Measurements from ENCODE around the gene ENTHD1.

Gene ENTHD1

GRCh38 chr22:39839204-39839603 is 54.4 kb downstream of the ENTHD1 start:
- no peaks in the 10 kb centered on the region for H3K9me3 ChIP-seq (ENCODE audit: control insufficient read depth, insufficient read depth, low read length)
- H3K36me3 ChIP-seq (ENCODE audit: control insufficient read depth, insufficient read depth, low read length), result no peaks in the 10 kb centered on the region
- H3K9ac ChIP-seq (ENCODE audit: low read depth, low read length), result no peak overlapping the region
- no peaks in the 10 kb centered on the region for H3K27me3 ChIP-seq (ENCODE audit: control insufficient read depth, insufficient read depth, low read length)
- H3K4me3 ChIP-seq (ENCODE audit: low read depth, low read length), result no peak overlapping the region
- no peak overlapping the region for H3K27ac ChIP-seq (ENCODE audit: low read depth, low read length)
- H3K4me1 ChIP-seq (ENCODE audit: control insufficient read depth, insufficient read depth, low read length), result no peaks in the 10 kb centered on the region

GRCh38 chr22:39833610-39834009 is 60.0 kb downstream of the ENTHD1 start:
- Histone ChIP-seq H3K4me1 (ENCODE audit: control insufficient read depth, insufficient read depth, low read length) (no peaks in the 10 kb centered on the region; the same call in 1 of the 2 replicates), H3K4me3 (ENCODE audit: low read depth, low read length) (no peak overlapping the region), H3K9ac (ENCODE audit: low read depth, low read length) (no peak overlapping the region), H3K27me3 (ENCODE audit: control insufficient read depth, insufficient read depth, low read length) (no peaks in the 10 kb centered on the region), H3K9me3 (ENCODE audit: control insufficient read depth, insufficient read depth, low read length) (no peaks in the 10 kb centered on the region), H3K27ac (ENCODE audit: low read depth, low read length) (no peak overlapping the region), H3K36me3 (ENCODE audit: control insufficient read depth, insufficient read depth, low read length) (no peaks in the 10 kb centered on the region)

GRCh38 chr22:39833093-39833492 is 60.5 kb downstream of the ENTHD1 start:
- Histone ChIP-seq H3K9ac (ENCODE audit: low read depth, low read length) (no peak overlapping the region), H3K27ac (ENCODE audit: low read depth, low read length) (no peak overlapping the region), H3K4me3 (ENCODE audit: low read depth, low read length) (no peak overlapping the region)

GRCh38 chr22:39832627-39833074 is 60.9 kb downstream of the ENTHD1 start:
- Histone ChIP-seq H3K36me3 (ENCODE audit: control insufficient read depth, insufficient read depth, low read length) (no peaks in the 10 kb centered on the region), H3K27ac (ENCODE audit: low read depth, low read length) (no peak overlapping the region), H3K4me1 (ENCODE audit: control insufficient read depth, insufficient read depth, low read length) (no peaks in the 10 kb centered on the region; the same call in 1 of the 2 replicates), H3K4me3 (ENCODE audit: low read depth, low read length) (no peak overlapping the region), H3K27me3 (ENCODE audit: control insufficient read depth, insufficient read depth, low read length) (no peaks in the 10 kb centered on the region), H3K9me3 (ENCODE audit: control insufficient read depth, insufficient read depth, low read length) (no peaks in the 10 kb centered on the region), H3K9ac (ENCODE audit: low read depth, low read length) (no peak overlapping the region)

More at GRCh38 chr22:39833093-39833492, 60.5 kb downstream of the ENTHD1 start:
- Histone ChIP-seq H3K27me3 (ENCODE audit: control insufficient read depth, insufficient read depth, low read length) (no peaks in the 10 kb centered on the region), H3K4me1 (ENCODE audit: control insufficient read depth, insufficient read depth, low read length) (no peaks in the 10 kb centered on the region; the same call in 1 of the 2 replicates), H3K9me3 (ENCODE audit: control insufficient read depth, insufficient read depth, low read length) (no peaks in the 10 kb centered on the region), H3K36me3 (ENCODE audit: control insufficient read depth, insufficient read depth, low read length) (no peaks in the 10 kb centered on the region)

- no peak overlapping the region for H3K4me3 ChIP-seq (ENCODE audit: low read depth, low read length)
- no peaks in the 10 kb centered on the region for H3K9me3 ChIP-seq (ENCODE audit: control insufficient read depth, insufficient read depth, low read length)
- no peak overlapping the region for H3K9ac ChIP-seq (ENCODE audit: low read depth, low read length)
- H3K36me3 ChIP-seq (ENCODE audit: control insufficient read depth, insufficient read depth, low read length), result no peaks in the 10 kb centered on the region
- H3K27me3 ChIP-seq (ENCODE audit: control insufficient read depth, insufficient read depth, low read length), result no peaks in the 10 kb centered on the region
- H3K27ac ChIP-seq (ENCODE audit: low read depth, low read length), result no peak overlapping the region
- no peaks in the 10 kb centered on the region; the same call in 1 of the 2 replicates for H3K4me1 ChIP-seq (ENCODE audit: control insufficient read depth, insufficient read depth, low read length)
Observed at GRCh38 chr22:39825661-39826102, 67.9 kb downstream of the ENTHD1 start.

- Histone ChIP-seq H3K9me3 (ENCODE audit: control insufficient read depth, insufficient read depth, low read length) (no peaks in the 10 kb centered on the region), H3K27ac (ENCODE audit: low read depth, low read length) (no peak overlapping the region), H3K4me1 (ENCODE audit: control insufficient read depth, insufficient read depth, low read length) (no peaks in the 10 kb centered on the region), H3K27me3 (ENCODE audit: control insufficient read depth, insufficient read depth, low read length) (no peaks in the 10 kb centered on the region), H3K4me3 (ENCODE audit: low read depth, low read length) (no peak overlapping the region), H3K9ac (ENCODE audit: low read depth, low read length) (no peak overlapping the region), H3K36me3 (ENCODE audit: control insufficient read depth, insufficient read depth, low read length) (no peaks in the 10 kb centered on the region)
Observed at GRCh38 chr22:39821008-39821407, 72.6 kb downstream of the ENTHD1 start.

- Histone ChIP-seq H3K4me3 (ENCODE audit: low read depth, low read length) (no peak overlapping the region), H3K9me3 (ENCODE audit: control insufficient read depth, insufficient read depth, low read length) (no peaks in the 10 kb centered on the region), H3K27ac (ENCODE audit: low read depth, low read length) (no peak overlapping the region), H3K27me3 (ENCODE audit: control insufficient read depth, insufficient read depth, low read length) (no peaks in the 10 kb centered on the region), H3K36me3 (ENCODE audit: control insufficient read depth, insufficient read depth, low read length) (no peaks in the 10 kb centered on the region), H3K9ac (ENCODE audit: low read depth, low read length) (no peak overlapping the region), H3K4me1 (ENCODE audit: control insufficient read depth, insufficient read depth, low read length) (no peaks in the 10 kb centered on the region)
Observed at GRCh38 chr22:39820256-39820655, 73.3 kb downstream of the ENTHD1 start.

- H3K9me3 ChIP-seq (ENCODE audit: control insufficient read depth, insufficient read depth, low read length), result no peaks in the 10 kb centered on the region
- no peak overlapping the region for H3K9ac ChIP-seq (ENCODE audit: low read depth, low read length)
- no peak overlapping the region for H3K4me3 ChIP-seq (ENCODE audit: low read depth, low read length)
- no peaks in the 10 kb centered on the region for H3K36me3 ChIP-seq (ENCODE audit: control insufficient read depth, insufficient read depth, low read length)
- no peaks in the 10 kb centered on the region for H3K4me1 ChIP-seq (ENCODE audit: control insufficient read depth, insufficient read depth, low read length)
- no peak overlapping the region for H3K27ac ChIP-seq (ENCODE audit: low read depth, low read length)
- no peaks in the 10 kb centered on the region for H3K27me3 ChIP-seq (ENCODE audit: control insufficient read depth, insufficient read depth, low read length)
Observed at GRCh38 chr22:39819429-39819828, 74.1 kb downstream of the ENTHD1 start.

GRCh38 chr22:39818094-39818493 is 75.5 kb downstream of the ENTHD1 start:
- Histone ChIP-seq H3K4me3 (ENCODE audit: low read depth, low read length) (no peak overlapping the region), H3K9me3 (ENCODE audit: control insufficient read depth, insufficient read depth, low read length) (no peaks in the 10 kb centered on the region), H3K4me1 (ENCODE audit: control insufficient read depth, insufficient read depth, low read length) (no peaks in the 10 kb centered on the region), H3K27ac (ENCODE audit: low read depth, low read length) (no peak overlapping the region), H3K36me3 (ENCODE audit: control insufficient read depth, insufficient read depth, low read length) (no peaks in the 10 kb centered on the region), H3K27me3 (ENCODE audit: control insufficient read depth, insufficient read depth, low read length) (no peaks in the 10 kb centered on the region), H3K9ac (ENCODE audit: low read depth, low read length) (no peak overlapping the region)

GRCh38 chr22:39815932-39816331 is 77.6 kb downstream of the ENTHD1 start:
- Histone ChIP-seq H3K4me3 (ENCODE audit: low read depth, low read length) (no peak overlapping the region), H3K27me3 (ENCODE audit: control insufficient read depth, insufficient read depth, low read length) (no peaks in the 10 kb centered on the region), H3K27ac (ENCODE audit: low read depth, low read length) (no peak overlapping the region)

GRCh38 chr22:39814899-39815298 is 78.7 kb downstream of the ENTHD1 start:
- no peaks in the 10 kb centered on the region for H3K9me3 ChIP-seq (ENCODE audit: control insufficient read depth, insufficient read depth, low read length)
- no peaks in the 10 kb centered on the region for H3K27me3 ChIP-seq (ENCODE audit: control insufficient read depth, insufficient read depth, low read length)
- no peak overlapping the region for H3K27ac ChIP-seq (ENCODE audit: low read depth, low read length)
- no peak overlapping the region for H3K4me3 ChIP-seq (ENCODE audit: low read depth, low read length)
- H3K4me1 ChIP-seq (ENCODE audit: control insufficient read depth, insufficient read depth, low read length), result no peaks in the 10 kb centered on the region
- no peak overlapping the region for H3K9ac ChIP-seq (ENCODE audit: low read depth, low read length)
- H3K36me3 ChIP-seq (ENCODE audit: control insufficient read depth, insufficient read depth, low read length), result no peaks in the 10 kb centered on the region

More at GRCh38 chr22:39815932-39816331, 77.6 kb downstream of the ENTHD1 start:
- H3K4me1 ChIP-seq (ENCODE audit: control insufficient read depth, insufficient read depth, low read length), result no peaks in the 10 kb centered on the region
- H3K9me3 ChIP-seq (ENCODE audit: control insufficient read depth, insufficient read depth, low read length), result no peaks in the 10 kb centered on the region
- no peak overlapping the region for H3K9ac ChIP-seq (ENCODE audit: low read depth, low read length)
- no peaks in the 10 kb centered on the region for H3K36me3 ChIP-seq (ENCODE audit: control insufficient read depth, insufficient read depth, low read length)

All from HUES48 (cell line).